Ovary (tissue), 9 donors: ENCODE measurements around the gene COL18A1. TPM values are rescaled to one million over a fixed set of nuclear protein-coding genes. Genes with fewer than 3 reads are reported as not detected.
"Not testable (repeated sequence)": the region's sequence is repeated elsewhere in the genome, so short reads cannot be mapped to it uniquely, and the experiment has no call there.

ENCODE experiments used
- DNase-seq, 5 donors: peaks; one replicate each; pipeline ENCODE4 v3.0.0-alpha.2; 2019 to 2020
- H3K27ac ChIP-seq, 2 donors: fragments of 200-600 bp; one replicate each; pipeline versions ENCODE4 v1.5.1 to v1.8.0; 2019 to 2022
- H3K27me3 ChIP-seq: fragments of 200-600 bp; one replicate; pipeline ENCODE4 v1.8.0; 2022
- H3K36me3 ChIP-seq: fragments of 200-600 bp; sonication (generic); one replicate; pipeline ENCODE4 v1.5.1; 2019
- H3K4me1 ChIP-seq: one replicate; pipeline ENCODE4 v1.8.1; 2013; ENCODE audit warnings: mild to moderate bottlenecking, moderate library complexity; ENCODE audit not compliant: insufficient read depth
- H3K4me3 ChIP-seq: fragments of 200-600 bp; sonication (generic); one replicate; pipeline ENCODE4 v1.5.1; 2017
- H3K9me3 ChIP-seq, 2 donors: fragments of 200-600 bp in 1 of 2; sonication (generic) in 1 of 2; one replicate each; pipeline versions ENCODE4 v1.5.1 to v1.8.1; 2013 to 2019; ENCODE audit warnings: mild to moderate bottlenecking in 1 of 2, moderate library complexity in 1 of 2
- CTCF ChIP-seq, 3 donors: fragments of 450-650 bp in 2 of 3; fragments of 200-600 bp in 1 of 3; IDR thresholded peaks; one replicate each; pipeline versions ENCODE4 v1.5.1 to v1.8.0; 2016 to 2022; ENCODE audit warnings: antibody characterized with exemption in 3 of 3, mild to moderate bottlenecking in 1 of 3
- EP300 ChIP-seq: sonication (generic); formaldehyde crosslinking; IDR thresholded peaks from one replicate; pipeline ENCODE4 v1.6.1; 2017; ENCODE audit warnings: antibody characterized with exemption
- POLR2A ChIP-seq: fragments of 450-650 bp; IDR thresholded peaks from one replicate; pipeline ENCODE4 v1.6.1; 2017; ENCODE audit warnings: antibody characterized with exemption, mild to moderate bottlenecking, moderate library complexity
- WGBS, 3 donors: extraction: QIAGEN DNeasy Blood & Tissue Kit in 1 of 3; methylation state at CpG; one replicate each; pipeline versions ENCODE4 v1.1.5 to v1.1.7; 2013 to 2017; 5-methylcytosine and 5-hydroxymethylcytosine counted together
- intact Hi-C, 4 donors: fragments of 100-400 bp; cut with DNase I; formaldehyde crosslinking; loops; one replicate each; pipeline versions ENCODE4 v1.11.0 to v1.15.1; 2022 to 2023
- polyA plus RNA-seq, 2 donors: library from polyadenylated mRNA; stranded (reverse); fragments of 200-250 nt in 1 of 2; fragments of 350-450 nt in 1 of 2; fragmentation: Illumina TruSeq in 1 of 2; extraction: RNeasy Lipid Tissue Mini Kit (QIAGEN cat#74804) in 1 of 2; gene quantifications; one replicate each; pipeline ENCODE4 v1.2.3, GENCODE V29; 2013 to 2014
- total RNA-seq, 7 donors: library from RNA; depleted of rRNA in 2 of 7; stranded (reverse); fragments of >200 nt in 2 of 7; fragmentation: NEBNext Ultra II Directional in 3 of 7; extraction: Animal tissue kit (Norgen Biotek cat#: 25700) in 3 of 7; gene quantifications; one replicate each; pipeline versions ENCODE4 v1.1.0 to v1.2.4, GENCODE V29; 2016 to 2023
- donor health status: DM: no; HTN: no; CAD: no; lungs with moderate emphysema.
- donor health status: DM: no; HTN: no; CAD: no.
- donor health status: Bipolar disorder and iron deficiency.
- donor health status: DM: yes; HTN: yes; CAD: no.
- donor health status: DM: no; HTN: no; CAD: no.
- donor health status: DM: yes; HTN: yes; CAD: no.

The COL18A1 gene
- total and polyA plus RNA-seq, 9 donors = 11.1 to 353 (median 268) TPM

DNA sequence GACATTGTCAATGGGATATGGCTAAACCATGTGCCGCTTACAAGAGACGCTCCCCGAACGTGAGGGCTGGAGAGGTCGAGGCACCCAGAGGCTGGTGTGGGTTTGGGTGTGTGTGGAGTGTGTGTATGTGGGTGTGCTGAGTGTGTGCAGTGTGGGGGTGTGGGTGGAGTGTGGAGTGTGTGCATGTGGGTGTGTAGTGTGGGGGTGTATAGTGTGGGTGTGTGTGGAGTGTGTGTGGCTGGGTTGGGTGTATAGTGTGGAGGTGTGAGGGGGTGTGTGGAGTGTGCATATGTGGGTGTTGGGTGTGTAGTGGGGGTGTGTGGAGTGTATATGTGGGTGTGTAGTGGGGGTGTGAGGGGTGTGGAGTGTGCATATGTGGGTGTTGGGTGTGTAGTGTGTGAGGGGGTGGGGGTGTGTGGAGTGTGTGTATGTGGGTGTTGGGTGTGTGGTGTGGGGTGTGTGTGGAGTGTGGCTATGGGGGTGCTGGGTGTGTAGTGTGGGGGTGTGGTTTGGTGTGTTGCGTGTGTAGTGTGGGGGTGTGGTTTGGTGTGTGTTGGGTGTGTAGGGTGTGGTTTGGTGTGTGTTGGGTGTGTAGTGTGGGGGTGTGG, 95.1 kb downstream of the COL18A1 start:
- Histone ChIP-seq H3K27ac (no peak overlapping the region), H3K9me3 (no peaks in the 10 kb centered on the region), H3K4me1 (peaks cover 3% of the 10 kb centered on the region), H3K4me3 (no peak overlapping the region), H3K36me3 (no peaks in the 10 kb centered on the region), H3K27me3 (no peaks in the 10 kb centered on the region)
- DNase-seq = peak in 4 of 5 donors; percentile 11 to 25 (median 18)
- WGBS, 3 donors = 75 to 93% (median 88%) methylated on average over 5 to 6 of the region's 6 CpGs
- TF ChIP-seq EP300 = no peak
- no peak for TF ChIP-seq POLR2A
- no peak for TF ChIP-seq CTCF (IDR thresholded peaks at IDR 0.05)
- intact Hi-C loops = no loop called here

- H3K9me3 ChIP-seq, H3K4me3 ChIP-seq, H3K4me1 ChIP-seq, H3K27me3 ChIP-seq, H3K36me3 ChIP-seq, intact Hi-C loops, H3K27ac ChIP-seq: not testable (repeated sequence)
- peak; percentile 5 to 35 (median 13) for DNase-seq
- 83 to 89% (median 87%) methylated on average over 13 to 19 of the region's 20 CpGs for WGBS, 3 donors
These were observed 96.4 kb downstream of the COL18A1 start for GRCh38 chr21:45501081-45502005.

DNA sequence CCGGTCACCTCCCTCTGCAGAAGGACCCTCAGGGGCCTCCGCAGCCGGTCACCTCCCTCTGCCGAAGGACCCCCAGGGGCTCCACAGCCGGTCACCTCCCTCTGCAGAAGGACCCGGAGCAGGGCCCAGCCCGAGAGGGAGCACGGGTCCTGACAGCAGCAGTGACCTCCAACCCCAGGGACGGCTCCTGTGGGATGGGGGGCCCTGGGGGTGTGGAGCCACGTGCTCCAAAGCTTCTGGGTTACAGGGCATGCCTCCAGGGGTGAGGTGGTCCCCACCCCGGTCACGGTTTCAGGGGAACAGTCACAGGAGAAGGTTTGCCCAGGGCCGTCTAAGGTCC, 97.0 kb downstream of the COL18A1 start:
- H3K4me1 ChIP-seq = peaks cover 3% of the 10 kb centered on the region
- H3K27me3 ChIP-seq = no peaks in the 10 kb centered on the region
- H3K4me3 ChIP-seq = no peak overlapping the region
- H3K9me3 ChIP-seq = no peaks in the 10 kb centered on the region
- TF ChIP-seq POLR2A = no peak
- no peak for TF ChIP-seq CTCF (IDR thresholded peaks at IDR 0.05)
- TF ChIP-seq EP300 = no peak
- H3K27ac ChIP-seq = no peak overlapping the region
- intact Hi-C loops = no loop called here
- no peaks in the 10 kb centered on the region for H3K36me3 ChIP-seq
- 78 to 92% (median 81%) methylated on average over 5 to 13 of the region's 13 CpGs for WGBS, 3 donors
- peak; percentile 7 to 40 (median 18) for DNase-seq

- no peak overlapping the region for H3K27ac ChIP-seq
These were observed 97.6 kb downstream of the COL18A1 start for GRCh38 chr21:45502600-45502999.

DNA sequence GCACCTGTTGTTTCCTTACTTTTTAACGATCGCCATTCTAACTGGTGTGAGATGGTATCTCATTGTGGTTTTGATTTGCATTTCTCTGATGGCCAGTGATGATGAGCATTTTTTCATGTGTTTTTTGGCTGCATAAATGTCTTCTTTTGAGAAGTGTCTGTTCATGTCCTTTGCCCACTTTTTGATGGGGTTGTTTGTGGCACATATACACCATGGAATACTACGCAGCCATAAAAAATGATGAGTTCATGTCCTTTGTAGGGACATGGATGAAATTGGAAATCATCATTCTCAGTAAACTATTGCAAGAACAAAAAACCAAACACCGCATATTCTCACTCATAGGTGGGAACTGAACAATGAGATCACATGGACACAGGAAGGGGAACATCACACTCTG, 98.3 kb downstream of the COL18A1 start:
- intact Hi-C loops, H3K27me3 ChIP-seq, H3K4me1 ChIP-seq, H3K9me3 ChIP-seq, H3K36me3 ChIP-seq, H3K4me3 ChIP-seq, DNase-seq, H3K27ac ChIP-seq: not testable (repeated sequence)
- 93 to 100% (median 98%) methylated on average over 3 to 4 of the region's 4 CpGs for WGBS, 3 donors

More at GRCh38 chr21:45502600-45502999, 97.6 kb downstream of the COL18A1 start:
- intact Hi-C loops = no loop called here
- WGBS, 3 donors = 91 to 92% (median 91%) methylated on average over 10 of the region's 10 CpGs
- H3K36me3 ChIP-seq = no peaks in the 10 kb centered on the region
- no peak overlapping the region for H3K4me3 ChIP-seq
- H3K27me3 ChIP-seq = no peaks in the 10 kb centered on the region
- TF ChIP-seq EP300 = no peak
- no peak for TF ChIP-seq CTCF (IDR thresholded peaks at IDR 0.05)
- TF ChIP-seq POLR2A = no peak
- no peaks in the 10 kb centered on the region for H3K9me3 ChIP-seq
- peak in 4 of 5 donors; percentile 5 to 21 (median 13) for DNase-seq
- H3K4me1 ChIP-seq = no peaks in the 10 kb centered on the region
